SK-N-MC (cell line): ENCODE results near the gene SERP1.

Experiments
- DNase-seq: peaks from one replicate; pipeline ENCODE4 v3.0.0-alpha.2; 2011; ENCODE audit warnings: low read depth, low spot score
- H3K27ac ChIP-seq: fragments of 200-600 bp; sonication (generic); 2 replicates; pipeline ENCODE4 v1.5.1; 2016; ENCODE audit warnings: mixed run types
- H3K36me3 ChIP-seq: fragments of 200-600 bp; sonication (generic); 2 replicates; pipeline ENCODE4 v1.6.1; 2017; ENCODE audit warnings: antibody characterized with exemption, low read length, mixed read lengths; ENCODE audit not compliant: insufficient read depth
- H3K4me3 ChIP-seq: fragments of 200-600 bp; sonication (generic); 2 replicates; pipeline ENCODE4 v1.5.1; 2016
- H3K9ac ChIP-seq: fragments of 200-600 bp; sonication (generic); 2 replicates; pipeline ENCODE4 v1.8.0; 2017; ENCODE audit warnings: mixed run types, mixed read lengths; ENCODE audit not compliant: insufficient read length
- H3K9me3 ChIP-seq: fragments of 200-600 bp; sonication (generic); 2 replicates; pipeline ENCODE4 v1.6.1; 2017; ENCODE audit warnings: low read depth, mild to moderate bottlenecking, antibody characterized with exemption, low read length, moderate library complexity, mixed read lengths
- EZH2 ChIP-seq: fragments of 200-600 bp; sonication (generic); IDR thresholded peaks from one replicate; pipeline ENCODE4 v1.6.1; 2017; ENCODE audit warnings: antibody characterized with exemption
- FOXP2 ChIP-seq: optimal IDR thresholded peaks from 2 replicates; pipeline ENCODE3; 2011; ENCODE audit warnings: mild to moderate bottlenecking, moderate library complexity; ENCODE audit not compliant: insufficient read depth; ENCODE audit errors: extremely low read length, control extremely low read depth
- POLR2AphosphoS5 ChIP-seq: IDR thresholded peaks from 2 replicates; pipeline ENCODE4 v1.6.1; 2012; ENCODE audit warnings: mild to moderate bottlenecking, low read depth, low read length, borderline replicate concordance

Gene SERP1

DNA sequence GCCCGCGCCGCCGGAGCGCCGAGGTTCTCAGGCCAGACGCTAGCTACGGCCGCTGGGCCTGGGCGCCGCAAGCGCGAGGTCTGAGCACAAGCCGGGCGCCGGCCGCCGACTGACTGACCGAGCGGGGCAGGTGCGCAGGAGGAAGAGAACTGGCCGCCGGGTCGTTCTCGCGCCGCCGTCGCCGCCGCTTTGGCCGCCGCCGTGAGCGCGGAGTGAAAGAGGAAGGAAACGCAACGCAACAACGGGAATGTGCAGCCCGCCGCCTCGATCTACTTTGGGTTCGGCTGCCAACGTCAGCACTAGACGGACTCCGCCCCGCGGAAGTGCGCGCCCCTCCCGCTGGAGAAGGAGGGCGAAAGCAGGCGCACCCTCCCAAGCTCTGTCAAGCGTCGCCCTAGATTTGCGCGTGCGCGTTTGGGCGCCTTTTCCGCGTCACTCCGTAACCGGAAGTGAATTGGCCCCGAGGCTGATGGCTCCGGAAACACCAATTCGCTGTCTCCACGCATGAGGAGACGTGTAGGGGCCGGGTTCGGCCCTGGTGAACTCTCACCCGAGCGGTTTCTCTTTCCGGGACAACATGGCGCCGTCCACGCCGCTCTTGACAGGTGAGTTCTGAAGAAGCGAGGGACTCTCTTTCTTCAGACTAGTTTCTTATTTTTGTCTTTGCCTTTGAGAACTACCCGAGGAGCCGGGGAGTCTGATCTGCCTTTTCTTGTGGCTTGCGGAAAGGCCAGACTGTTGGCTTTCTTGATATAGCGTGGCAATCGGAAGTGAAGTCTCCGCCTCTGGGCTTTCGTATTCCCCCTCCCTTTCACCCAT, at the start of gene SERP1, which contains the start of gene EIF2A:
Gene SERP1, minus strand, starts transcription at position 271 of the 819 bp plus-strand sequence. CDS start 361 bp downstream, outside the sequence.
Gene EIF2A, plus strand, starts transcription at position 562 of the 819 bp plus-strand sequence. Its CDS starts 16 bp downstream, at position 578.
- Histone ChIP-seq H3K36me3 (peaks cover 55% of the 10 kb centered on the region), H3K27ac (peak within 1 kb of the TSS; percentile 90), H3K9me3 (no peaks in the 10 kb centered on the region), H3K4me3 (peak within 1 kb of the TSS; percentile 93), H3K9ac (peak within 1 kb of the TSS; percentile 93)
- peak; percentile 99 for DNase-seq
- peak; percentile 96 for TF ChIP-seq POLR2AphosphoS5
- TF ChIP-seq EZH2, result no peak
- peak; percentile 96 for TF ChIP-seq FOXP2

DNA sequence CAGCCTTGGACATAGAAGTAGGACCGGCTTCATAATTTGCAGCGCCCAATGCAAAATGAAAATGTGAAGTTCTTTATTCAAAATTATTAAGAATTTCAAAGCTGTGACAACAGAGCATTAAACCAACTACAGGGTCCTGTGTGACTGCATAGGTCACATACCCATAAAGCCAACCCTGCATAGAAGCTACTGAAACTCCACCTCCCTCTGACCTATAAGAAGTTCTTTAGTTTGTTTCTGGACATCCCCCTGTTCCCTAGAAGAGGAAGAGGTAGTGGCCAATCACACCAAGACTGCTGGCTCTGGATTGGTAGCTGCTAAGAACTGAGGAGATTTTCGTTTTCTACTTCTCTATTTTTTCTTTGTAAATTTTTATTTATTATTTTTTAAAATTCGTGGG, 47.9 kb upstream of the SERP1 start:
- H3K4me3 ChIP-seq, result no peak overlapping the region
- no peak for DNase-seq
- H3K27ac ChIP-seq, result no peak overlapping the region
- H3K9me3 ChIP-seq, result no peaks in the 10 kb centered on the region
- H3K36me3 ChIP-seq, result no peaks in the 10 kb centered on the region
- H3K9ac ChIP-seq, result no peak overlapping the region
- TF ChIP-seq EZH2 (no peak), POLR2AphosphoS5 (no peak)

DNA sequence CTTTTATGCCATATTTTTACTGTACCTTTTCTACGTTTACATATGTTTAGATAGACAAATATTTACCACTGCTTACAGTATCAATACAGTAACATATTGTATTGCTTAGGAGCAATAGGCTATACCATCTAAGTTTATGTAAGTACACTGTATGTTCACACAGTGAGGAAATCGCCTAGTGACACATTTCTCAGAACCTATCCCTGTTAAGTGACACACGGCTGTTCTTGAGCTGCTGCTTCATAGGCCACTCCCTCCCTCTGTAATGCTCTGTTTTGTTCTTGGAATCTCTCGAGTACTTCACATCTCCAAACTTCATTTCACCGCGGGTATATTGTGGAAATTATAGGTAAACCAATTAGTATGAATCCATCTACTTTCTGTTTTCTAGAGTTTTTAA, 43.5 kb upstream of the SERP1 start:
- H3K9me3 ChIP-seq, result no peaks in the 10 kb centered on the region
- no peak for DNase-seq
- H3K27ac ChIP-seq, result no peak overlapping the region
- no peak overlapping the region for H3K9ac ChIP-seq
- TF ChIP-seq POLR2AphosphoS5, result no peak
- TF ChIP-seq FOXP2, result no peak
- no peak for TF ChIP-seq EZH2
- H3K4me3 ChIP-seq, result no peak overlapping the region
- H3K36me3 ChIP-seq, result peaks cover 20% of the 10 kb centered on the region

DNA sequence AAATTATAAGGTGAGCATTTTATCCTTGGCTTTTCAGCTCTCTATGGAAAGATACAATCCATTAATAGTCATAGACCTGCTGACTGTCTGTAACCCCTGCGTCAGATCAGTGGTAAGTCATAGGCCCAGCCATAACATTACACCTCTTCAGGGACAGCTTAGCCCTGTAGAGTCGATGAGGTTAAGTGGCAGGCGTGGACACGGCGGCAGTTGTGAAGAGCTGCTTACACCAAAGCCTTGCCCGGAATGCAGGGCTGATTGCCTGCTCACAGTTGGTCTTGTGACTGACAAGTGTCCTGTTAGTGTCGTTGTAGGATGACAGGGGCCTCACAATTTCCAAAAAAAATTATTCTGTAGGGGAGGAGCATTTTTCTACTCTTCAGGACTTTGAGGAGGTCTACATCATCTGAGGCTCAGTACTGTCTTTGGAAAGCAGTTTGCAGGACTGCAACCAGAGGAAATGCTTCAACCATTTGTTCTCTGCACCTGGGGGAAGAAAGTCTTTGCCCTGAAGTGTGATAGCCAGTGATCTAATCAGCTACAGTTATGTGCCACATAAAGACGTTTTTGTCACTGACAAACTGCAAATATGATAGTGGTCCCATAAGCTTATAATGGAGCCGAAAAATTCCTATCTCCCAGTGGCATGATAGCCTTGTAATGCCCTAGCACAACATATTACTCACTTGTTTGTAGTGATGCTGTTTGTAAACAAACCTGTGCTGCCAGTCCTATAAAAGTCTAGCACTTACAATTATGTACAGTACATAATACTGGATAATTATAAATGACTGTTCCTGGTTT, 41.9 kb upstream of the SERP1 start:
- no peaks in the 10 kb centered on the region for H3K9me3 ChIP-seq
- TF ChIP-seq EZH2 (no peak), POLR2AphosphoS5 (no peak), FOXP2 (no peak)
- no peak overlapping the region for H3K4me3 ChIP-seq
- H3K9ac ChIP-seq, result no peak overlapping the region
- H3K27ac ChIP-seq, result no peak overlapping the region
- peaks cover 36% of the 10 kb centered on the region for H3K36me3 ChIP-seq
- no peak for DNase-seq

DNA sequence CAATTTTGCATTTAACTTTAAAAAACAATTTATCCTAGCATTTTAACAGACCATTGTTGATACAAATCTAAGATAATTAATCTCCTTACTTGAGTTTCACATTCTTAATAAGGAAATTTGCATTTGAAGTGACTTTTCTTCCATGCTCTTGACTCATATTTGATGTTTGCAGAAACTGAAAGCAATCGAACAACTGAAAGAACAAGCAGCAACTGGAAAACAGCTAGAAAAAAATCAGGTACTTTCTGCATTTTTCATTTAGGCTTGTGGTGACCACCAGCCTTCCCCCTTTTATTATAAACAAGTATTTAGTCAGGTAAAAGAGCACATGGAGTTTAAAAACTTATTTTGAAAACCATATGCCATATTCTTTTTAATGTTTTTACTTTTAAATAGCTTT, 36.7 kb upstream of the SERP1 start:
- DNase-seq, result no peak
- peaks cover 72% of the 10 kb centered on the region for H3K36me3 ChIP-seq
- H3K27ac ChIP-seq, result no peak overlapping the region
- H3K4me3 ChIP-seq, result no peak overlapping the region
- TF ChIP-seq EZH2, result no peak
- TF ChIP-seq POLR2AphosphoS5, result no peak
- no peak for TF ChIP-seq FOXP2
- no peaks in the 10 kb centered on the region for H3K9me3 ChIP-seq
- H3K9ac ChIP-seq, result no peak overlapping the region

DNA sequence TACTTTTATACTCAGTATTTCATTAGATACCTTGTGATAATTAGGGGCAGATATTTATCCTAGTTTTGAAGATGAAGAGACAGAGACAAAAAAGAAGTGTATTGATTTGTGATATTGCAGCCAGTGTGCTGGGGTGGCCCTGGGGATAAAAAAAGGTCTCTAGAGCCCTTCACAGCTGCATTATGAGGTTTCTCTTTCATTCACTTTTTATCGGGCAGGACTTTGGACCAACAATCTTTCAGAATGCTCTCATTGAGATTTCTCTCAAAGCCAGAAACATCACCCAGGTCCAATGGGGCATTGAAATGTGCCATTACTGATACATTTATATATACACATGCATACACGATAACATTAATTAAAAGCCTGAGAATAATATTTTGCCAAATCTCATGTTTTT, 36.3 kb upstream of the SERP1 start:
- no peak overlapping the region for H3K27ac ChIP-seq
- H3K9me3 ChIP-seq, result no peaks in the 10 kb centered on the region
- no peak for DNase-seq
- H3K36me3 ChIP-seq, result peaks cover 75% of the 10 kb centered on the region
- no peak for TF ChIP-seq POLR2AphosphoS5
- no peak for TF ChIP-seq EZH2
- no peak for TF ChIP-seq FOXP2
- no peak overlapping the region for H3K4me3 ChIP-seq
- no peak overlapping the region for H3K9ac ChIP-seq

DNA sequence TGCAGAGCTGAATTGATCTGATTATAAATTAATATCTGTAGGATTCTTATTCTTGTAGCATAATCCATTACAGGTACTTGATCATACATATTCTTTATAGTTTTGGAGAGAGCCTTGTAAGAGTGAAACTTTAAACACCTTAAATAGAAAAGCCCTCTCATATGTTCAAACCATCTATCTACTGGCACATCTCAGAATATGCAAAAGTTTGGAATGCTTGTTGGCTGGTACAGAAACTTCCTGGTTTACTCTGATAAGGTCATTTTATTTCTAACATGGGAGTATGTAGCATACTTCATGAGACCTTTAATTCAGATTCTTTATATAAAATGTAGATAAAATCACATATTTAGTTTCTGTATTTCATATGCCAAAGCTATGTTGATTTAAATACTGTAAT, 34.9 kb upstream of the SERP1 start:
- Histone ChIP-seq H3K27ac (no peak overlapping the region), H3K36me3 (peaks cover 85% of the 10 kb centered on the region), H3K4me3 (no peak overlapping the region), H3K9me3 (no peaks in the 10 kb centered on the region), H3K9ac (no peak overlapping the region)
- no peak for DNase-seq
- TF ChIP-seq EZH2 (no peak), POLR2AphosphoS5 (no peak), FOXP2 (no peak)

DNA sequence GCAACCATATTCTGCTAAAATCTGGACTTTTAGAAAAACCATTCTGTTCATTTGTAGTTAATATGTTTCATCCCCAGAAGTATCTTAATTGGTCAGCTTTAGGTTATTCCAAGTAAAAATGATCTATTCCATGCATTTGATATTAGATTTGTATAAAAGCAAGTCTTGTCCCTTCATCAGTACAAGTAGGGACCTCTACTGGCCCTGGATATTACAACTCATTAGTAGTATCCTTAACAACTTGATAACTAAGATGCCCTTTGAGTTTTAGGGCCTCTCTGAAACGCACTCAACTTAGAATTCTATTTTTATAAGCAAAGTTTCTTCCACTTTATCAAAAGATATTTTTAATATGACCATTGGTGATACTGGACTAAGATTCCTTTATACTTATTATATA, 31.6 kb upstream of the SERP1 start:
- no peak for DNase-seq
- H3K9ac ChIP-seq, result no peak overlapping the region
- no peak overlapping the region for H3K4me3 ChIP-seq
- no peaks in the 10 kb centered on the region for H3K9me3 ChIP-seq
- H3K27ac ChIP-seq, result 0 out of 2 replicates have a peak overlapping the region, but pooled peaks have one; percentile 25
- H3K36me3 ChIP-seq, result peaks cover 79% of the 10 kb centered on the region
- TF ChIP-seq POLR2AphosphoS5 (no peak), FOXP2 (no peak), EZH2 (no peak)
